Measurements from ENCODE around the gene SLC35F3. TPM values are rescaled to one million over a fixed set of nuclear protein-coding genes. Genes with fewer than 3 reads are reported as not detected.

SLC35F3 gene
- total RNA-seq, 1 donor from 2014 or later, result 1.6 TPM

DNA sequence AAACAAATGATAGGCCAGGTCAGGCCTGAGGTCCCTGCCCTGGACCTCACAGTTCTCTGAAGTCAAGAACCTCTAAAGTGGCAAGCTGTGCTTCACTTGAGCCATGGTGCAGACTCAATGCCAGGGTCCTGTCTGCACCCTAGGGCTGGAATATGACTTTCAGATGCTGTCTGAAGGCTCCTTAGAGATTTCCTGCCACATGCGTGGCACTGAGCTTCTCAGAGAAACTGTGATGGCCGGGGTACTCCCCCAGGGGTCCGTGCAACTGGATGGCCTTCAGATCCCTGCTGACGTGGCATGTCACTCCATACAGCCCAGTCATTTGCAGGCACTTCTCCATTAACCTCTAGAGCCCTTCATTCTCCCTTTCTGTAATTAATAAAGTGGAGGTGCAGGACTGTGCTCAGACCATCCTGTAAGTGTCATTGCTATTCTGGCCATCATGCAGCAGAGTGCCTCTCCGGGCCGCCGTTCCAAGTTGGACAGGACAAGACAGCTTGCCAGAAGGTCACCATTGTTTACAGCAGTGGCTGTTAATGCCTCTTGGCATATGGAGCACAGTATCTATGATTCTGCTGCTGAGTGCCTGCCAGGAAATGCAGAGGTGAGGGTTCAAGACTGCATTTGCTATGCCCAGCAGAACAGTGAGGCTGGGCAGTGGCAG lies 263.7 kb downstream of the SLC35F3 start:
- no peak for DNase-seq (ENCODE audit: low read depth)
- H3K4me3 ChIP-seq (ENCODE audit: low read depth, low read length), result no peak overlapping the region
- TF ChIP-seq, protein P1, sequence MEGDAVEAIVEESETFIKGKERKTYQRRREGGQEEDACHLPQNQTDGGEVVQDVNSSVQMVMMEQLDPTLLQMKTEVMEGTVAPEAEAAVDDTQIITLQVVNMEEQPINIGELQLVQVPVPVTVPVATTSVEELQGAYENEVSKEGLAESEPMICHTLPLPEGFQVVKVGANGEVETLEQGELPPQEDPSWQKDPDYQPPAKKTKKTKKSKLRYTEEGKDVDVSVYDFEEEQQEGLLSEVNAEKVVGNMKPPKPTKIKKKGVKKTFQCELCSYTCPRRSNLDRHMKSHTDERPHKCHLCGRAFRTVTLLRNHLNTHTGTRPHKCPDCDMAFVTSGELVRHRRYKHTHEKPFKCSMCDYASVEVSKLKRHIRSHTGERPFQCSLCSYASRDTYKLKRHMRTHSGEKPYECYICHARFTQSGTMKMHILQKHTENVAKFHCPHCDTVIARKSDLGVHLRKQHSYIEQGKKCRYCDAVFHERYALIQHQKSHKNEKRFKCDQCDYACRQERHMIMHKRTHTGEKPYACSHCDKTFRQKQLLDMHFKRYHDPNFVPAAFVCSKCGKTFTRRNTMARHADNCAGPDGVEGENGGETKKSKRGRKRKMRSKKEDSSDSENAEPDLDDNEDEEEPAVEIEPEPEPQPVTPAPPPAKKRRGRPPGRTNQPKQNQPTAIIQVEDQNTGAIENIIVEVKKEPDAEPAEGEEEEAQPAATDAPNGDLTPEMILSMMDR (conservative IDR thresholded peaks at IDR 0.05; ENCODE audit: low read depth, low read length), result no peak

DNA sequence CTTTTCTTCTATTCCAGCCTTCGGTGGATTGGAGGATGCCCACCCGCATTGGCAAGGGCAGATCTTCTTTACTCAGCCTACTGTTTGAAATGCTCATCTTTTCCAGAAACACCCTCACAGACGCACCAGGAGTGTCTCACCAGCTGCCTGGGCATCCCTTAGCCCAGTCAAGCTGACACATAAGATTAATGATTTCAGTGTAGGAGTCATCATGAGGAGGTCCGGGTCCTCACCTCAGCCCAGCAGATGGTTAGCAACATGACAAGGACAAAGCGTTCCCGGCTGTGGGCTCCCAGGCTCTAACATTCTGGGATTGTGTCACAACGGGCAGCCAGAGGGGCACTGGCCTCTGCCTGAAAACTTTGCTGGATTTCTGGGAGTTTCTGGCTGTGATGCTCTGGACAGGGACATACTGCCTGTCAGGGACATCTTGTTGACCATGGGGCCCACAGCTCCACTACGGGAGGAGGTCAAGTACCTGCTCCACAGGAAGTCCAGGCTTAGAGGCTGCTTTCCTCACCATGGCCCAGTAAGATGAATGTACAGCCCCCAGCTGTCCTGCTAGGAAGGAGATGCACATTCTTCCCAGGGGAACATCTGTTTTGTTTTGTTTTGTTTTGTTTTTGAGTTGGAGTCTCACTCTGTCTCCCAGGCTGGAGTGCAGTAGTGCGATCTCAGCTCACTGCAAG lies 264.8 kb downstream of the SLC35F3 start:
- no peak overlapping the region for H3K4me3 ChIP-seq (ENCODE audit: low read depth, low read length)
- no peak for DNase-seq (ENCODE audit: low read depth)
- TF ChIP-seq, protein P1 (conservative IDR thresholded peaks at IDR 0.05; ENCODE audit: low read depth, low read length), result no peak

DNA sequence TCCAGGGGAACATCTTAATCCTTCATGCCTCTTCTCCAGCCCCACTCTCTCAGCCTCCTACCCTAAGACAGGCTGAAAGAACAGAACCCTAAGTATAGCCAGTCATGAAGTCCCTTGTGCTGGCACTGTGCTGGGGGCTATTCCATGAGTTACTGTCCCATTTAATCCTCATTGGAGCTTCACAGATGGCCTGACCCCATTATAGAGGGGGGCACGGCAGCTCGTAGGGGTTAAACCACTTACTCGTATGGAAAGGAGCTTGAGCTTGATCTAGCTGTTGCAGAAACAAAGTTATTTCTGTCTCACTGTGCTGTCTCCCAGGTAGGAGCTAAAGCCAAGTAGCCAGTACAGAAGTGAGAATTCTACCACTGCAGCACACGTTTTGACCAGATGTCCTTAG lies 265.6 kb downstream of the SLC35F3 start:
- TF ChIP-seq, protein P1 (conservative IDR thresholded peaks at IDR 0.05; ENCODE audit: low read depth, low read length), result no peak
- DNase-seq (ENCODE audit: low read depth), result no peak
- H3K4me3 ChIP-seq (ENCODE audit: low read depth, low read length), result no peak overlapping the region

DNA sequence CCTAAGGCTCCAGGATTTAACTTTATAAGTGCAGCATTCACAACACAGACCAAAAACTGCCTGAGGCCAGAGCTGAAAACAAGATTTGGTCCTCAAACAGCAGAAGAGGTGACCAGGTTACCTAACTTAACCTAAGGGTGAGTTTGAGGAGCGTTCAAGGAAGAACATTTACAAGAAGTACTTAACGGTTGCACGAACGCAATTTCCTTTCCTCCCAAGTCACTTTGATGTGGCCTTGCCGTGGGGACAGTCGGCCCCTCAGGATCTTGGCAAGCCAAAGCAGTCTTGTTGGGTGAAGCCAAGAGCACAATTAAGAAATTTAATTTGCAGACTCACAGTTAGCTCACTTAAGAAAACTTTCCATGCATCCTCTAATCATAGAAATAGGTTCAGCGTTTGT lies 266.1 kb downstream of the SLC35F3 start:
- no peak overlapping the region for H3K4me3 ChIP-seq (ENCODE audit: low read depth, low read length)
- no peak for DNase-seq (ENCODE audit: low read depth)
- TF ChIP-seq, protein P1 (conservative IDR thresholded peaks at IDR 0.05; ENCODE audit: low read depth, low read length), result no peak

GRCh38 chr1:234173968-234174367 lies 269.5 kb downstream of the SLC35F3 start:
- TF ChIP-seq, protein P1 (conservative IDR thresholded peaks at IDR 0.05; ENCODE audit: low read depth, low read length), result no peak
- DNase-seq (ENCODE audit: low read depth), result no peak

DNA sequence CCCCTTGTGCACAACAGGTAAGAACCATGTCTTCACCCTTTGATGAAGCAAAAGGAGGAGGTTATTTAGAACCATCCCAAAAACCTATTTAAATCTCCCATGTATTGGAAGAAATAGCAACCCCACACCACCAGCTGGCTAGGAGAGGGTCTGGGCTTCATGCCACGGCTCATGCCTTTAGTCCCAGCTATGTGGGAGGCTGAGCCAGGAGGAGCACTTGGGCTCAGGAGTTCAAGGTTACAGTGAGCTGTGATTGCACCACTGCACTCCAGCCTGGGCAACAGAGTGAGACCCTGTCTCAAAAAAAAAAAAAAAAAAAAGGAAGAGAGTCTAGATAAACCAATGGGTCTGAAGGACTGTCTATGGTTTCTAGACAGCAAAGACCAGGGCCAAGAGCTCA lies 270.9 kb downstream of the SLC35F3 start:
- DNase-seq (ENCODE audit: low read depth), result no peak
- TF ChIP-seq, protein P1 (conservative IDR thresholded peaks at IDR 0.05; ENCODE audit: low read depth, low read length), result no peak
- no peak overlapping the region for H3K4me3 ChIP-seq (ENCODE audit: low read depth, low read length)

More at GRCh38 chr1:234173968-234174367, 269.5 kb downstream of the SLC35F3 start:
- no peak overlapping the region for H3K4me3 ChIP-seq (ENCODE audit: low read depth, low read length)
